ENCODE data around the gene POLL. TPM values are rescaled to one million over a fixed set of nuclear protein-coding genes. Genes with fewer than 3 reads are reported as not detected.

The POLL gene
- polyA plus RNA-seq, 1 donor (not counting 4 experiments of a cell fraction or from before 2014, with no cell fraction given) = 11.9 TPM

DNA sequence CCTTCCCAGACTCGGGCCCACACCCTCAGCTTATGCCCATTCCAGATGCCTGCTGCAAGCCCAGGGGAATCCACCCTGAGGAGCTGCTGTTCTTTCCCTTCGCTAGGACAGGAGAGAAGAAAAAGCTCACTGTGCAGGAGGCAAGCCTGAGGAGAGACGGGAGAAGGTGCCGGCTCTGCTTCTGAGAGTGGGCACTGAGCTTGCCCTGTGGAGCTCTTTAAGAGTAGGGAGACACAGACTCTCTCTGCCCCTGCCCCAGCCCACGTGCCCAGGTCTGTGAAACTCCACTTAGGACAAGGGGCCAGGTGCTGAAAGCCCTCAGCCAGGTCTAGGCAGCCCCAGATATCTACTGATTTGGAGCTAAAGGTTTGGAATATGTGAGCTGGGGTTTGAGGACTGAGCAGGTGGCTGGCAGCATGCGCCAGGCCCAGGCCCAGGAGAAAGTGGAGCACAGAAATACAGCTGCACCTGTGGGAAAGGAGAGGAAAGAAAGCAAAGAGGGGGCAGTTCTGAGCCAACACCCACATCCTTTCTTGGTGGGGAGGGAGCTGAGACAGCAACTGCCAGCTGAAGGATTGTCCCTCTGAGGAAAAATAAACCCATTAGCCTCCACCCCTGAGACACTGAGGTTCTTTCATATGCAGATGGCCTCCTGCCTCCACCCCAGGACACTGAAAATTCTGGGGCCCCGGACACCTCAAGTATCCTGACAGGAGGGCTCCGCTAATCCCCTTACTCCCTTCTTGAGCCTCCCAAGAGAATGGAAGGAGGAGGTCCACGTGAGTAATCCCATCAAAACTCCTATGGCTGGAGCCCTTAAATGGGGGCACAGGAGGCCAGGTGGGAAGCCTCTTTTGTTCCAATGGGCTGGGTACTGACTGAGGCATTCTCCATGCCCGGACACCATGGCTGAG lies 7.3 kb downstream of the POLL start:
- TF ChIP-seq, protein P1, sequence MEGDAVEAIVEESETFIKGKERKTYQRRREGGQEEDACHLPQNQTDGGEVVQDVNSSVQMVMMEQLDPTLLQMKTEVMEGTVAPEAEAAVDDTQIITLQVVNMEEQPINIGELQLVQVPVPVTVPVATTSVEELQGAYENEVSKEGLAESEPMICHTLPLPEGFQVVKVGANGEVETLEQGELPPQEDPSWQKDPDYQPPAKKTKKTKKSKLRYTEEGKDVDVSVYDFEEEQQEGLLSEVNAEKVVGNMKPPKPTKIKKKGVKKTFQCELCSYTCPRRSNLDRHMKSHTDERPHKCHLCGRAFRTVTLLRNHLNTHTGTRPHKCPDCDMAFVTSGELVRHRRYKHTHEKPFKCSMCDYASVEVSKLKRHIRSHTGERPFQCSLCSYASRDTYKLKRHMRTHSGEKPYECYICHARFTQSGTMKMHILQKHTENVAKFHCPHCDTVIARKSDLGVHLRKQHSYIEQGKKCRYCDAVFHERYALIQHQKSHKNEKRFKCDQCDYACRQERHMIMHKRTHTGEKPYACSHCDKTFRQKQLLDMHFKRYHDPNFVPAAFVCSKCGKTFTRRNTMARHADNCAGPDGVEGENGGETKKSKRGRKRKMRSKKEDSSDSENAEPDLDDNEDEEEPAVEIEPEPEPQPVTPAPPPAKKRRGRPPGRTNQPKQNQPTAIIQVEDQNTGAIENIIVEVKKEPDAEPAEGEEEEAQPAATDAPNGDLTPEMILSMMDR (optimal IDR thresholded peaks at IDR 0.05 in 1 of 3, IDR thresholded peaks at IDR 0.05 in 1 of 3, conservative IDR thresholded peaks at IDR 0.05 in 1 of 3; ENCODE audit: extremely low read depth in 1 of 3, insufficient read depth in 2 of 3, low read length in 3 of 3) = no peak
- no peak for TF ChIP-seq EZH2 (IDR thresholded peaks at IDR 0.05; ENCODE audit: low read length)
- Histone ChIP-seq H3K9me3 (ENCODE audit: control insufficient read depth, low read depth, low read length) (no peaks in the 10 kb centered on the region), H4K20me1 (ENCODE audit: control insufficient read depth, extremely low read depth, insufficient read depth, low read length) (no peaks in the 10 kb centered on the region), H3K9me1 (ENCODE audit: control insufficient read depth, extremely low read depth, insufficient read depth, low read length) (no peaks in the 10 kb centered on the region), H3K79me2 (ENCODE audit: control insufficient read depth, insufficient read depth, low read length) (no peaks in the 10 kb centered on the region), H3K9ac (ENCODE audit: control insufficient read depth, extremely low read depth, insufficient read depth, low read length) (no peak overlapping the region), H3K27ac (ENCODE audit: control insufficient read depth, insufficient read depth, low read length) (no peak overlapping the region), H2AFZ (ENCODE audit: control insufficient read depth, low read length) (no peak overlapping the region), H3K4me1 (ENCODE audit: control insufficient read depth, extremely low read depth, insufficient read depth, low read length) (no peaks in the 10 kb centered on the region), H3K36me3 (ENCODE audit: control insufficient read depth in 2 of 2, extremely low read depth in 1 of 2, insufficient read depth in 2 of 2, low read length in 2 of 2) (peaks cover 19 to 23% of the 10 kb centered on the region in 2 experiments), H3K4me2 (ENCODE audit: control insufficient read depth, extremely low read depth, insufficient read depth, low read depth, low read length) (no peak overlapping the region), H3K27me3 (ENCODE audit: control insufficient read depth, extremely low read depth, insufficient read depth, low read length) (no peaks in the 10 kb centered on the region), H3K4me3 (ENCODE audit: control insufficient read depth in 2 of 3, extremely low read depth in 1 of 3, insufficient read depth in 2 of 3, low read depth in 1 of 3, low read length in 3 of 3) (no peak overlapping the region)
- dilution Hi-C loops (cut with MboI; ENCODE audit: extremely low pct_ligation_motif_present, low sequenced_read_pairs) = no loop called here
- DNase-seq (ENCODE audit: low read depth, low spot score) (no peak), FAIRE-seq (no peak)

DNA sequence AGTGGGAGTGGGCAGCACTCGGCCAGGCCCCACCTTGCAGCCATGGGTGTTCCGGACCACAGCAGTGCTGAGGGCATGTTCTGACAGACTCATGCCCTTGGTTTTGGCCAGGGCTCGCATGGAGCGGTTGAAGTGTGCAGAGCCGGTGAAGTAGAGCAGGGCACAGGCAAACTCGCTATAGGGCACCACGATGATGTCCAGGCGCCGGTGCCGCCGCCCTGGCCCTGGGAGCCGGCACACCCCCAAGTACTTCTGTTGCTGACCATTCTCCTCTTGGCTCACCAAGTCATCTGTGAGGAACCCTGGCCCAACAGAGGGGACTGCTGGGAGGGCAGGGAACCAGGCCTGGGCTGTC lies 8.6 kb downstream of the POLL start:
- no peak overlapping the region for H3K4me3 ChIP-seq (ENCODE audit: control insufficient read depth in 2 of 3, extremely low read depth in 1 of 3, insufficient read depth in 2 of 3, low read depth in 1 of 3, low read length in 3 of 3)
- H3K36me3 ChIP-seq (ENCODE audit: control insufficient read depth in 2 of 2, extremely low read depth in 1 of 2, insufficient read depth in 2 of 2, low read length in 2 of 2) = peaks cover 19 to 23% of the 10 kb centered on the region in 2 experiments
- no peaks in the 10 kb centered on the region for H3K9me1 ChIP-seq (ENCODE audit: control insufficient read depth, extremely low read depth, insufficient read depth, low read length)
- dilution Hi-C loops (cut with MboI; ENCODE audit: extremely low pct_ligation_motif_present, low sequenced_read_pairs) = no loop called here
- H3K9ac ChIP-seq (ENCODE audit: control insufficient read depth, extremely low read depth, insufficient read depth, low read length) = no peak overlapping the region
- no peaks in the 10 kb centered on the region for H3K4me1 ChIP-seq (ENCODE audit: control insufficient read depth, extremely low read depth, insufficient read depth, low read length)
- H3K4me2 ChIP-seq (ENCODE audit: control insufficient read depth, extremely low read depth, insufficient read depth, low read depth, low read length) = no peak overlapping the region
- H2AFZ ChIP-seq (ENCODE audit: control insufficient read depth, low read length) = no peak overlapping the region
- DNase-seq (ENCODE audit: low read depth, low spot score) = no peak
- no peak overlapping the region for H3K27ac ChIP-seq (ENCODE audit: control insufficient read depth, insufficient read depth, low read length)
- TF ChIP-seq, protein P1 (optimal IDR thresholded peaks at IDR 0.05 in 1 of 3, IDR thresholded peaks at IDR 0.05 in 1 of 3, conservative IDR thresholded peaks at IDR 0.05 in 1 of 3; ENCODE audit: extremely low read depth in 1 of 3, insufficient read depth in 2 of 3, low read length in 3 of 3) = no peak
- no peak for TF ChIP-seq EZH2 (IDR thresholded peaks at IDR 0.05; ENCODE audit: low read length)
- H3K27me3 ChIP-seq (ENCODE audit: control insufficient read depth, extremely low read depth, insufficient read depth, low read length) = no peaks in the 10 kb centered on the region
- H3K9me3 ChIP-seq (ENCODE audit: control insufficient read depth, low read depth, low read length) = no peaks in the 10 kb centered on the region
- H3K79me2 ChIP-seq (ENCODE audit: control insufficient read depth, insufficient read depth, low read length) = no peaks in the 10 kb centered on the region
- FAIRE-seq = no peak
- no peaks in the 10 kb centered on the region for H4K20me1 ChIP-seq (ENCODE audit: control insufficient read depth, extremely low read depth, insufficient read depth, low read length)

Data from keratinocyte (primary cell).